KOPT-K1 (cell line): ENCODE data around the gene TNNT2.

Experiments used
- H3K27ac ChIP-seq: fragments of 200-600 bp; sonication (generic); 2 replicates; pipeline ENCODE4 v1.5.1; 2016; ENCODE audit warnings: antibody characterized with exemption, mild to moderate bottlenecking, low read depth, low read length; ENCODE audit not compliant: poor library complexity, severe bottlenecking
- H3K36me3 ChIP-seq: fragments of 200-600 bp; sonication (generic); 2 replicates; pipeline ENCODE4 v1.5.1; 2017; ENCODE audit warnings: antibody characterized with exemption, mild to moderate bottlenecking, low read length, moderate library complexity; ENCODE audit not compliant: insufficient read depth
- H3K9me3 ChIP-seq: fragments of 200-600 bp; sonication (generic); 2 replicates; pipeline ENCODE4 v1.5.1; 2017; ENCODE audit warnings: antibody characterized with exemption, low read length, mild to moderate bottlenecking; ENCODE audit not compliant: insufficient read depth, poor library complexity, severe bottlenecking

The TNNT2 gene

GRCh38 chr1:201359031-201359872 lies 18.2 kb downstream of the TNNT2 start:
- Histone ChIP-seq H3K9me3 (no peaks in the 10 kb centered on the region), H3K27ac (no peak overlapping the region), H3K36me3 (no peaks in the 10 kb centered on the region)

- no peak overlapping the region for H3K27ac ChIP-seq
- H3K36me3 ChIP-seq = no peaks in the 10 kb centered on the region
- no peaks in the 10 kb centered on the region for H3K9me3 ChIP-seq
These were observed 18.9 kb downstream of the TNNT2 start for GRCh38 chr1:201358596-201358995.

- no peaks in the 10 kb centered on the region for H3K36me3 ChIP-seq
- no peak overlapping the region for H3K27ac ChIP-seq
- H3K9me3 ChIP-seq = no peaks in the 10 kb centered on the region
These were observed 19.7 kb downstream of the TNNT2 start for GRCh38 chr1:201357636-201358348.

- no peaks in the 10 kb centered on the region for H3K36me3 ChIP-seq
- no peaks in the 10 kb centered on the region for H3K9me3 ChIP-seq
- no peak overlapping the region for H3K27ac ChIP-seq
These were observed 20.3 kb downstream of the TNNT2 start for GRCh38 chr1:201357211-201357610.

GRCh38 chr1:201356701-201357100 lies 20.8 kb downstream of the TNNT2 start:
- no peaks in the 10 kb centered on the region for H3K36me3 ChIP-seq
- H3K9me3 ChIP-seq = no peaks in the 10 kb centered on the region
- no peak overlapping the region for H3K27ac ChIP-seq

GRCh38 chr1:201356236-201356635 lies 21.2 kb downstream of the TNNT2 start:
- H3K36me3 ChIP-seq = no peaks in the 10 kb centered on the region
- H3K27ac ChIP-seq = no peak overlapping the region
- H3K9me3 ChIP-seq = no peaks in the 10 kb centered on the region

GRCh38 chr1:201355471-201355870 lies 22.0 kb downstream of the TNNT2 start:
- Histone ChIP-seq H3K27ac (no peak overlapping the region), H3K36me3 (no peaks in the 10 kb centered on the region)

GRCh38 chr1:201354901-201355295 lies 22.6 kb downstream of the TNNT2 start:
- H3K27ac ChIP-seq = no peak overlapping the region
- H3K36me3 ChIP-seq = no peaks in the 10 kb centered on the region
- H3K9me3 ChIP-seq = no peaks in the 10 kb centered on the region

More at GRCh38 chr1:201355471-201355870, 22.0 kb downstream of the TNNT2 start:
- H3K9me3 ChIP-seq = no peaks in the 10 kb centered on the region

GRCh38 chr1:201354151-201354900 lies 23.2 kb downstream of the TNNT2 start:
- H3K36me3 ChIP-seq = no peaks in the 10 kb centered on the region
- H3K9me3 ChIP-seq = no peaks in the 10 kb centered on the region
- no peak overlapping the region for H3K27ac ChIP-seq

- H3K36me3 ChIP-seq = no peaks in the 10 kb centered on the region
- no peak overlapping the region for H3K27ac ChIP-seq
- H3K9me3 ChIP-seq = no peaks in the 10 kb centered on the region
These were observed 24.1 kb downstream of the TNNT2 start for GRCh38 chr1:201353186-201353940.

- no peaks in the 10 kb centered on the region for H3K9me3 ChIP-seq
These were observed 25.9 kb downstream of the TNNT2 start for GRCh38 chr1:201351617-201352016.

GRCh38 chr1:201350884-201351283 lies 26.6 kb downstream of the TNNT2 start:
- H3K9me3 ChIP-seq = no peaks in the 10 kb centered on the region
- no peak overlapping the region for H3K27ac ChIP-seq
- H3K36me3 ChIP-seq = no peaks in the 10 kb centered on the region

More at GRCh38 chr1:201351617-201352016, 25.9 kb downstream of the TNNT2 start:
- Histone ChIP-seq H3K27ac (no peak overlapping the region), H3K36me3 (no peaks in the 10 kb centered on the region)

GRCh38 chr1:201350361-201350725 lies 27.1 kb downstream of the TNNT2 start:
- no peaks in the 10 kb centered on the region for H3K36me3 ChIP-seq
- no peaks in the 10 kb centered on the region for H3K9me3 ChIP-seq
- H3K27ac ChIP-seq = no peak overlapping the region

- Histone ChIP-seq H3K9me3 (no peaks in the 10 kb centered on the region), H3K27ac (no peak overlapping the region), H3K36me3 (no peaks in the 10 kb centered on the region)
These were observed 28.4 kb downstream of the TNNT2 start for GRCh38 chr1:201349092-201349491.

GRCh38 chr1:201348211-201348566 lies 29.3 kb downstream of the TNNT2 start:
- H3K27ac ChIP-seq = no peak overlapping the region

More at GRCh38 chr1:201348211-201348566, 29.3 kb downstream of the TNNT2 start:
- Histone ChIP-seq H3K36me3 (no peaks in the 10 kb centered on the region), H3K9me3 (no peaks in the 10 kb centered on the region)
